Peyer's patch (tissue), 4 donors: Measurements from ENCODE around the gene ZNF45.
"Not testable (repeated sequence)": the region's sequence is repeated elsewhere in the genome, so short reads cannot be mapped to it uniquely, and the experiment has no call there.

Experiments
- POLR2A ChIP-seq, 2 donors: fragments of 450-650 bp; IDR thresholded peaks; one replicate each; pipeline ENCODE4 v1.5.1; 2017; ENCODE audit warnings: antibody characterized with exemption in 2 of 2, mild to moderate bottlenecking in 2 of 2, moderate library complexity in 2 of 2
- TF ChIP-seq, protein P1 (sequence below), 6 experiments: fragments of 450-650 bp in 4 of 6; fragments of 200-600 bp in 2 of 6; sonication (generic) in 1 of 6; IDR thresholded peaks; one replicate each; pipeline ENCODE4 v1.5.1; 2017 to 2019; ENCODE audit warnings: antibody characterized with exemption in 6 of 6, mild to moderate bottlenecking in 3 of 6, moderate library complexity in 1 of 6

DNA sequence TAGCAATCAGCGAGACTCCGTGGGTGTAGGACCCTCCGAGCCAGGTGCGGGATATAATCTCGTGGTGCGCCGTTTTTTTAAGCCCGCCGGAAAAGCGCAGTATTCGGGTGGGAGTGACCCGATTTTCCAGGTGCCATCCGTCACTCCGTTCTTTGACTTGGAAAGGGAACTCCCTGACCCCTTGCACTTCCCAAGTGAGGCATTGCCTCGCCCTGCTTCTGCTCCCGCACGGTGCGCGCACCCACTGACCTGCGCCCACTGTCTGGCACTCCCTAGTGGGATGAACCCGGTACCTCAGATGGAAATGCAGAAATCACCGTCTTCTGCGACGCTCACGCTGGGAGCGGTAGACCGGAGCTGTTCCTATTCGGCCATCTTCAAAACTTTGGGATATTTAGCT, 68.2 kb downstream of the ZNF45 start:
- TF ChIP-seq, protein P1, sequence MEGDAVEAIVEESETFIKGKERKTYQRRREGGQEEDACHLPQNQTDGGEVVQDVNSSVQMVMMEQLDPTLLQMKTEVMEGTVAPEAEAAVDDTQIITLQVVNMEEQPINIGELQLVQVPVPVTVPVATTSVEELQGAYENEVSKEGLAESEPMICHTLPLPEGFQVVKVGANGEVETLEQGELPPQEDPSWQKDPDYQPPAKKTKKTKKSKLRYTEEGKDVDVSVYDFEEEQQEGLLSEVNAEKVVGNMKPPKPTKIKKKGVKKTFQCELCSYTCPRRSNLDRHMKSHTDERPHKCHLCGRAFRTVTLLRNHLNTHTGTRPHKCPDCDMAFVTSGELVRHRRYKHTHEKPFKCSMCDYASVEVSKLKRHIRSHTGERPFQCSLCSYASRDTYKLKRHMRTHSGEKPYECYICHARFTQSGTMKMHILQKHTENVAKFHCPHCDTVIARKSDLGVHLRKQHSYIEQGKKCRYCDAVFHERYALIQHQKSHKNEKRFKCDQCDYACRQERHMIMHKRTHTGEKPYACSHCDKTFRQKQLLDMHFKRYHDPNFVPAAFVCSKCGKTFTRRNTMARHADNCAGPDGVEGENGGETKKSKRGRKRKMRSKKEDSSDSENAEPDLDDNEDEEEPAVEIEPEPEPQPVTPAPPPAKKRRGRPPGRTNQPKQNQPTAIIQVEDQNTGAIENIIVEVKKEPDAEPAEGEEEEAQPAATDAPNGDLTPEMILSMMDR (IDR thresholded peaks at IDR 0.05) = not testable (repeated sequence)
- TF ChIP-seq POLR2A (IDR thresholded peaks at IDR 0.05) = not testable (repeated sequence)
